ENCODE results near the gene SYNPO2.

Gene SYNPO2

GRCh38 chr4:119070301-119070700 lies 181.6 kb downstream of the SYNPO2 start:
- DNase-seq, result no peak

DNA sequence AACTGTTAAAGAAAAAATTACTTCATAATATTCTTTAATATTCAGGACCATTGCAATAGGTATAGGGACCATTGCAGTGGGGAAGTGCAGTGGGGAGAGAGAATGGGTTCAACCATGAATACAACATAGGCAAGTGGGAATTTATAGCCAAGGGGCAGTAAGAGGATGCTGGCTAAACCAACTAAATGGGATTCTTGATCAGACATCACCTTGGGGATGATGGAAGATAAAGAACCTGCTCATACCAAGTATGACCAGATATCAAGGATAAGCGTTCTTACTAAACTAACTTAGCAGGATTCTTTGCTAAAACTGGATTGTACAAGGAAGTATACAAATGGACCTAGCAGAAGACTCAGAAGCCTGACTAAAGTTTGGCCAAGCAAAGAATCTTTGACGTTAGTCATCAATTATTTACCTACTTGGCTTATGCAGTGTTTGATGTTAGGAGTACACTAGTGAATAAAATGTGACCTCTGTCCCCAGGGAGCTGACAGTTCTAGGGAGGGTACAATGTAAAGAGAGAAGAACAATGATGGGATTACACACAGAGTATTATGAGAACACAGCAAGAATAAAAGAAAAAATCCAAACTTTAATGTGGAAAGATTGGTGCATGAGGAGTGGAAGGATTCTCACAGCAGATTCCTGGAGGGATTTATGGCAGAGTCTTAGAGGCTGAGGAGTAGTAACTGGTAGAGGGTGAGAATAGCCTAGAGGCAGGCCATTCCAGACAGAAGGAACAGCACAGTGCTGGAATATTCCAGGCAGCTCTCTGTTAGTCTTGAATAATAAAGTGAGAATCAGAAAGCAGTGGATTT lies 192.3 kb downstream of the SYNPO2 start:
- no peak for DNase-seq

GRCh38 chr4:119081542-119081859 lies 192.8 kb downstream of the SYNPO2 start:
- DNase-seq, result no peak

DNA sequence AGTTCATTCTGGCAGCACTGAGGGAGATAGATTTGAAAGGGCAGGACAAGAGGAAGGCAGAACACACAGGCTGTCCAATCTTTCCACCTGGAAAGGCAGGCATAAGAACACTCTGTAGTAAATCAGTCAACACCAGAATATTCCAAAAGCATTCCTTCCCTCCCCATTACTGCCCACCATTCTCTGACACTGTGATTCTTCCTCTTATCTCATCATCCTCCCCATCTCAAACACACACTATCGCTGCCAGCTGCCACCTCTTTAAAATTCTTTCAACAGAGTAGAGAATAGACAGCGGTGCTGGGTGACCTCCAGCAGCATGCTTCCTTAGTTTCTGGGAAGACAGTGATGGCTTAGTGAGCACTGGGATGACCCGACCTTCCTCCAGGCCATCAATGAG lies 193.3 kb downstream of the SYNPO2 start:
- DNase-seq, result no peak

- DNase-seq, result no peak
These were observed 194.0 kb downstream of the SYNPO2 start for GRCh38 chr4:119082661-119083060.

DNA sequence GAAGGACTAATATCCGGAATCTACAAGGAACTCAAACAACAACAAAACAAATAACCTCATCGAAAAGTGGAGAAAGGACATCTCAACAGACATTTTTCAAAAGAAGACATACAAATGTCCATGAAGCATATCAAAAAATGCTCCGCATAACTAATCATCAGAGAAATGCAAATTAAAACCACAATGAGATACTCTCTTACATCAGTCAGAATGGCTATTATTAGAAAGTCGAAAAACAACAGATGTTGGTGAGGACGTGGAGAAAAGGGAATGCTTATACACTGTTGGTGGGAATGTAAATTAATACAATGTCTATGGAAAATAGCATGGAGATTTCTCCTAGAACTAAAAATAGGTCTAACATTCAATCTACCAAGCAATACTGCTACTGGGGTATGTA lies 195.9 kb downstream of the SYNPO2 start:
- no peak for DNase-seq

GRCh38 chr4:119087121-119087520 lies 198.5 kb downstream of the SYNPO2 start:
- no peak for DNase-seq

DNA sequence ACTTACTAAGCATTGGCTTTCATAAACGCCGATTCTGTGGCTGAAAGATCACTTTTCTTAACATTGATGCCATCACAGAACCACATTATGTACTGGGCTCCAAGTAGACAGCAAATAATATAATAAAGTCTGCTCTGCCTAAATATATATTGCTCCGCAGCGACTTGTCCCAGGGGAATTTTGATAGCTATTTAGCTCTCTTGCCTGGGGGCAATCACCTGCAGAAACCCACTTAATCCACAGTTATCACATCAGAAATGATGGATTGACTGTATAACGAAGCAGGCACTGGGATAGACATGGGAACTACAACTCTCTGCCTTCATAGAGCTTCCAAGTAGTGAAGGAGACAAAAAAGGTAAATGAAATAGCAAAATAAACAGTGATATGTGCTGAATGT lies 199.0 kb downstream of the SYNPO2 start:
- no peak for DNase-seq

- no peak for DNase-seq
These were observed 204.6 kb downstream of the SYNPO2 start for GRCh38 chr4:119093042-119093827.

- no peak for DNase-seq
These were observed 208.7 kb downstream of the SYNPO2 start for GRCh38 chr4:119097282-119097900.

DNA sequence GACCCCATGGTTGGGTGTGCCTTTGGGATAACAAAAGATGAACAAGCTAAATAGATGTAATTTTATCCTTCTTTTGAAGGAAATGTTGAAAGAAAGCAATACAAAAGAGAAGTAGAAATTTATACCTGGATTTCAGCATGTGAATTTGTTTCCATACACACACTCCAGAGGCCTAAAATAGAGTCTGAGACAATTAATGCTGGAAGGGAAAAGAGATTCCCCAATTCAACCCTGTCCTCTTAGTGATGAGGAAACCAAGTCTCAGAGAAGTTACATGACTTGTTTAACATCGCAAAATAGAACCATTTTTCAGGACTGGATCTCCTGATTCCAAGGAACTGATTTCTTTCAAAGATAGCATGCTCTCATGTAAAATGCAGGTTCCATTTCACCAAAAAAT lies 209.7 kb downstream of the SYNPO2 start:
- no peak for DNase-seq

DNA sequence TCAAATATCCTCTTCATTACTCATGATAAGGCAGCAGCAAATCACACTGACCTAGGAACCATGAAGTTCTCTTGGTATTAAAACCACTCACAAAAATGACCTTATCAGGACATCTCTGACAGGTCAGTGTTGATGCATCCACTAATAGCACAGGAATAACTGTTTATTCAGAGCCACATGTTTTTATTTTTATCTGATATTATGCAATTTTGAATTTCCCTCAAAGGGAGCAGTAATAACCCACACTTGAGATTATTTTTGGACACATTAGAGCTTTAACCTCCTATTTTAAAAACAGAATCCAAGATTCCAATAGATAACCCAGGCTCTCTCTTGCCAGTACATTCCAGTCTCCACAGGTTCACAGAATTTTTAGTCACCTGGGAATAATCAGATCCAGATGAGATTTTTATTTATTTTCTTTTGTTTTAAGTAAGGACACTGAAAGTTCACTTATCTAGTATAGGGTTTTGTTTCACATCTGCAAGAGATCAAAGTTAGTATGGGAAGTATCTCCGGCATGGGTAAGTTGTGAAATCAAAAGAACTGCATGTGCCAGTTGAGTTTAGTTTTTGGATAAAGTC lies 210.7 kb downstream of the SYNPO2 start:
- no peak for DNase-seq

GRCh38 chr4:119100655-119101054 lies 212.0 kb downstream of the SYNPO2 start:
- DNase-seq, result no peak

GRCh38 chr4:119103263-119103662 lies 214.6 kb downstream of the SYNPO2 start:
- no peak for DNase-seq

- DNase-seq, result no peak
These were observed 216.1 kb downstream of the SYNPO2 start for GRCh38 chr4:119104644-119105273.

GRCh38 chr4:119105605-119106004 lies 217.0 kb downstream of the SYNPO2 start:
- DNase-seq, result no peak

DNA sequence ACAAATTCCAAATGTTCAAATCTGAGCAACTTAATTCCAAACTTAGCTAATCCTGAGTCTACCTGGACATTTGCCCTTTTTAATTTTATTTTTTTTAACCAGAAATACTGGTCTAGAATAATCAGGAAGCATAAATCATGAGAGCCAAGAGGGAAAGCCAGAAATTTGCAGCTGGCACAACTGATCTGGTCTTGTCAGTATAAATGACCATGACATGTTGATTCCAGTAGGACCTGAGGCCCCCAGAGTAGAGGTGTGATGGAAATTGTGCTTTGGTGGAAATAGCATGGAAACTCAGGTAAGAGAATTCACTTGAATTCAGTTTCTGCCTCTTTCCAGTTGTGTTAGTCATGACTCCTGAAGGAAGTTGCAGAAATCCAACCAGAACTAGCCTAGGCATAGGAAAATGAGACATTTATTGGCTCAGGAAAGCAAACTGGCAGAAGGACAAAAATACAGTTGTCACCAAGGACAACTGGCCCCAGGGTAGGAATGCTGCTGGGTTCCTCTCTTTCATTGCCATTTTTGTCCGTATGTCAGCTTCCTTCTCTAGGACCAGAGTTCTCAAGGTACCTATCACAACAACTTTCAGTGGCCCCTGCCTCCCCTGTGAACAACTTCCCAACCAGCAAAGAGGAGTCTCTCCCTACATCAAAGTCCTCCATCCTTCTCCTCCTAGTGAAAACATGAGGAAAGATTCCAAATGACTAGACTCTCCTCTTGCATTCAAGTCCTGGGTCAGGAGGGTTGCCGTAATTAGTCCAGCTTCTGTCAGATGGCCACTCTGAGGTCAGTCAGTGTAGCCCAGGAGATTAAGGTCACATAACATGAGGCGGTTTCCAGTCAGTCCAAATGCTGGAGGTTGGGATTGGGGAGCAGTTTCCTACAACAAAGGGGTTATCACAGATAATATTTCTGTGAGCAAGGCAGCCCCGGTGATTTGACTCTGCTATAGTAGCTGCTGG lies 217.7 kb downstream of the SYNPO2 start:
- no peak for DNase-seq

GRCh38 chr4:119110121-119110520 lies 221.5 kb downstream of the SYNPO2 start:
- no peak for DNase-seq

Data from stimulated activated CD4-positive, alpha-beta T cell treated with anti-CD3 and anti-CD28 coated beads, Interleukin-2, amount 100 ng/mL, for 48 hours (primary cell).